A549 (cell line): ENCODE results near the gene CLEC2L.

Experiments
- CEBPB ChIP-seq, 2 experiments: fragments of >200 bp in 1 of 2; sonication (Bioruptor Twin) in 1 of 2; formaldehyde crosslinking in 1 of 2; IDR thresholded peaks; 2 replicates each; pipeline ENCODE4 v1.6.1; 2012 to 2016
- ESRRA ChIP-seq: fragments of 150-350 bp; IDR thresholded peaks from 2 replicates; pipeline ENCODE4 v1.6.1; 2014; ENCODE audit warnings: mild to moderate bottlenecking, low read length, borderline replicate concordance
- MAFK ChIP-seq: fragments of 450-650 bp; IDR thresholded peaks from 2 replicates; pipeline ENCODE4 v1.6.1; 2014; ENCODE audit not compliant: partially characterized antibody
- POLR2A ChIP-seq: IDR thresholded peaks from 2 replicates; pipeline ENCODE4 v1.6.1; 2012; ENCODE audit warnings: mild to moderate bottlenecking, low read length
- RAD21 ChIP-seq, 2 experiments: fragments of >200 bp in 1 of 2; sonication (Bioruptor Twin) in 1 of 2; formaldehyde crosslinking in 1 of 2; IDR thresholded peaks in 1 of 2; conservative IDR thresholded peaks in 1 of 2; 2 replicates in 1 of 2; 3 replicates in 1 of 2; pipeline ENCODE4 v1.6.1; 2012 to 2018; ENCODE audit warnings: inconsistent platforms in 1 of 2
- TP53 ChIP-seq: fragments of 250-450 bp; sonication (Bioruptor Pico); IDR thresholded peaks from 2 replicates; pipeline ENCODE4 v1.5.0; 2021; ENCODE audit warnings: mild to moderate bottlenecking, moderate library complexity
- TF ChIP-seq, protein P1 (sequence below): fragments of >200 bp; sonication (Bioruptor Twin); formaldehyde crosslinking; IDR thresholded peaks from 3 replicates; pipeline ENCODE4 v1.5.1; 2016
- TF ChIP-seq, protein P2 (sequence below): fragments of 450-650 bp; IDR thresholded peaks from 2 replicates; pipeline ENCODE4 v1.6.1; 2014; ENCODE audit warnings: antibody characterized with exemption
- TF ChIP-seq, protein P3 (sequence below): fragments of 150-350 bp; IDR thresholded peaks from 2 replicates; pipeline ENCODE4 v1.6.1; 2014; ENCODE audit warnings: low read depth, mild to moderate bottlenecking, low read length

- TF ChIP-seq, protein P1, sequence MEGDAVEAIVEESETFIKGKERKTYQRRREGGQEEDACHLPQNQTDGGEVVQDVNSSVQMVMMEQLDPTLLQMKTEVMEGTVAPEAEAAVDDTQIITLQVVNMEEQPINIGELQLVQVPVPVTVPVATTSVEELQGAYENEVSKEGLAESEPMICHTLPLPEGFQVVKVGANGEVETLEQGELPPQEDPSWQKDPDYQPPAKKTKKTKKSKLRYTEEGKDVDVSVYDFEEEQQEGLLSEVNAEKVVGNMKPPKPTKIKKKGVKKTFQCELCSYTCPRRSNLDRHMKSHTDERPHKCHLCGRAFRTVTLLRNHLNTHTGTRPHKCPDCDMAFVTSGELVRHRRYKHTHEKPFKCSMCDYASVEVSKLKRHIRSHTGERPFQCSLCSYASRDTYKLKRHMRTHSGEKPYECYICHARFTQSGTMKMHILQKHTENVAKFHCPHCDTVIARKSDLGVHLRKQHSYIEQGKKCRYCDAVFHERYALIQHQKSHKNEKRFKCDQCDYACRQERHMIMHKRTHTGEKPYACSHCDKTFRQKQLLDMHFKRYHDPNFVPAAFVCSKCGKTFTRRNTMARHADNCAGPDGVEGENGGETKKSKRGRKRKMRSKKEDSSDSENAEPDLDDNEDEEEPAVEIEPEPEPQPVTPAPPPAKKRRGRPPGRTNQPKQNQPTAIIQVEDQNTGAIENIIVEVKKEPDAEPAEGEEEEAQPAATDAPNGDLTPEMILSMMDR: no peak
- TF ChIP-seq MAFK (no peak), ESRRA (no peak), TP53 (CRISPR knock-in tag) (no peak), POLR2A (no peak), CEBPB (IDR thresholded peaks at IDR 0.05) (no peak), RAD21 (conservative IDR thresholded peaks at IDR 0.05 in 1 of 2, IDR thresholded peaks at IDR 0.05 in 1 of 2) (no peak)
- TF ChIP-seq, protein P2, sequence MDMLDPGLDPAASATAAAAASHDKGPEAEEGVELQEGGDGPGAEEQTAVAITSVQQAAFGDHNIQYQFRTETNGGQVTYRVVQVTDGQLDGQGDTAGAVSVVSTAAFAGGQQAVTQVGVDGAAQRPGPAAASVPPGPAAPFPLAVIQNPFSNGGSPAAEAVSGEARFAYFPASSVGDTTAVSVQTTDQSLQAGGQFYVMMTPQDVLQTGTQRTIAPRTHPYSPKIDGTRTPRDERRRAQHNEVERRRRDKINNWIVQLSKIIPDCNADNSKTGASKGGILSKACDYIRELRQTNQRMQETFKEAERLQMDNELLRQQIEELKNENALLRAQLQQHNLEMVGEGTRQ: no peak
- TF ChIP-seq, protein P3, sequence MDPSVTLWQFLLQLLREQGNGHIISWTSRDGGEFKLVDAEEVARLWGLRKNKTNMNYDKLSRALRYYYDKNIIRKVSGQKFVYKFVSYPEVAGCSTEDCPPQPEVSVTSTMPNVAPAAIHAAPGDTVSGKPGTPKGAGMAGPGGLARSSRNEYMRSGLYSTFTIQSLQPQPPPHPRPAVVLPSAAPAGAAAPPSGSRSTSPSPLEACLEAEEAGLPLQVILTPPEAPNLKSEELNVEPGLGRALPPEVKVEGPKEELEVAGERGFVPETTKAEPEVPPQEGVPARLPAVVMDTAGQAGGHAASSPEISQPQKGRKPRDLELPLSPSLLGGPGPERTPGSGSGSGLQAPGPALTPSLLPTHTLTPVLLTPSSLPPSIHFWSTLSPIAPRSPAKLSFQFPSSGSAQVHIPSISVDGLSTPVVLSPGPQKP: no peak
Measured at GRCh38 chr7:139583826-139584553, 60.5 kb downstream of the CLEC2L start.
